ENCODE data around the gene ADAMTS5. TPM values are rescaled to one million over a fixed set of nuclear protein-coding genes. Genes with fewer than 3 reads are reported as not detected.

ADAMTS5 gene
- total and polyA plus RNA-seq, 2 of the 13 experiments (the other 11 are each of a cell fraction or from before 2014, with no cell fraction given), result not detected

DNA sequence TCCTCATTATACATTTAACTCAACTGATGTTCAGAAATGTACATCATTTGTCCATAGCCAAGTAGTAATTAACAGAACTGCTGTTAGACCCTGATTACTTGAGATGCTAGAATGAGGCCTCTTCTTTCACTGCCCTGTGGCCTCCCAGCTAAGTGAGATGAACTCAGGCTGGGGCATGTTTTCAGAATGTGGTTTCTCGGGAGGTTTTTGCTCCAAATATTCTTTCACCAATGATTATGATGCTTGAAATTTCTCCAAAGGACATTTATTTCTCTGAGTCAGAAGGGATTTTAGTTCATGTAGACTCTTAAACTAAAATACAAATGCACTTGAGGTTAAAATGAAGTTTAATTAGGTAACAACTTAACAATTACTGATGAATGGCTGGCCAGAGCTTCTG is 34.6 kb upstream of the ADAMTS5 start:
- POLR2A ChIA-PET, result no interaction called here

More for the DNA sequence above, 34.6 kb upstream of the ADAMTS5 start:
- Histone ChIP-seq H3K36me3 (replicated peaks in 1 of 2; ENCODE audit: control insufficient read depth in 1 of 2, insufficient read depth in 2 of 2, low read length in 2 of 2) (no peaks in the 10 kb centered on the region), H3K27ac (ENCODE audit: extremely low read length, insufficient read depth, low read length) (no peak overlapping the region), H3K4me1 (ENCODE audit: insufficient read depth, low read length) (no peaks in the 10 kb centered on the region), H3K27me3 (ENCODE audit: control insufficient read depth in 1 of 2, insufficient read depth in 2 of 2, low read length in 2 of 2) (no peaks in the 10 kb centered on the region), H2AFZ (ENCODE audit: low read length) (no peak overlapping the region), H3K79me2 (ENCODE audit: insufficient read depth, low read length) (no peaks in the 10 kb centered on the region), H4K20me1 (ENCODE audit: insufficient read depth, low read length) (no peaks in the 10 kb centered on the region), H3K9ac (ENCODE audit: insufficient read depth, low read depth, low read length) (no peak overlapping the region), H3K9me3 (ENCODE audit: low read length) (peaks cover 83% of the 10 kb centered on the region), H3K4me2 (ENCODE audit: low read depth, low read length) (no peak overlapping the region), H3K4me3 (replicated peaks in 1 of 3; ENCODE audit: insufficient read depth in 1 of 3, low read depth in 2 of 3, low read length in 3 of 3) (no peak overlapping the region)
- intact Hi-C loops (cut with micrococcal nuclease; ENCODE audit: unreplicated experiment) (no loop called here), in situ Hi-C loops (cut with HindIII; ENCODE audit: extremely low pct_ligation_motif_present, low pct_unique_long_range_greater_than_20kb) (no loop called here)
- ATAC-seq (no peak), FAIRE-seq (no peak), DNase-seq (ENCODE audit: low spot score) (no peak)
- CTCF ChIA-PET (ENCODE audit: low intra/inter-chr PET ratio, low total read pairs), result no interaction called here
- BruUV-seq (replicated peaks), result no TSS peak
- TF ChIP-seq ZNF652 (CRISPR knock-in tag; IDR thresholded peaks at IDR 0.05; ENCODE audit: borderline replicate concordance, low read depth) (no peak), FOXK2 (IDR thresholded peaks at IDR 0.05) (no peak), ZNF331 (CRISPR knock-in tag; IDR thresholded peaks at IDR 0.05) (no peak), MAFG (CRISPR knock-in tag; IDR thresholded peaks at IDR 0.05) (no peak), ZNF253 (CRISPR knock-in tag; IDR thresholded peaks at IDR 0.05; ENCODE audit: borderline replicate concordance) (no peak), MAFK (conservative IDR thresholded peaks at IDR 0.05 in 1 of 2, IDR thresholded peaks at IDR 0.05 in 1 of 2; ENCODE audit: low read length in 2 of 2) (no peak), YY1 (IDR thresholded peaks at IDR 0.05; ENCODE audit: insufficient read depth, insufficient replicate concordance, low read depth, low read length) (no peak), ZNF446 (CRISPR knock-in tag; IDR thresholded peaks at IDR 0.05) (no peak), HNF4G (IDR thresholded peaks at IDR 0.05; ENCODE audit: borderline replicate concordance, low read depth, low read length) (no peak), HNF4G (CRISPR knock-in tag; IDR thresholded peaks at IDR 0.05; ENCODE audit: borderline replicate concordance, low read depth) (no peak), IRF1 (CRISPR knock-in tag; IDR thresholded peaks at IDR 0.05; ENCODE audit: low read depth) (no peak), DMTF1 (CRISPR knock-in tag; IDR thresholded peaks at IDR 0.05) (no peak), NCOA2 (CRISPR knock-in tag; IDR thresholded peaks at IDR 0.05) (no peak), ZFYVE20 (CRISPR knock-in tag; IDR thresholded peaks at IDR 0.05; ENCODE audit: borderline replicate concordance, low read depth) (no peak), ZFP37 (CRISPR knock-in tag; IDR thresholded peaks at IDR 0.05; ENCODE audit: borderline replicate concordance) (no peak), ETS1 (CRISPR knock-in tag; IDR thresholded peaks at IDR 0.05) (no peak), TCF12 (IDR thresholded peaks at IDR 0.05) (no peak), TCF12 (CRISPR knock-in tag; IDR thresholded peaks at IDR 0.05) (no peak), ZC3H4 (CRISPR knock-in tag; IDR thresholded peaks at IDR 0.05; ENCODE audit: borderline replicate concordance) (no peak), ZFP82 (CRISPR knock-in tag; IDR thresholded peaks at IDR 0.05; ENCODE audit: borderline replicate concordance) (no peak), FOXA3 (CRISPR knock-in tag; IDR thresholded peaks at IDR 0.05) (no peak)
- WGBS (ENCODE audit: low lambda C conversion rate), result 0% methylated on average over 1 of the region's 1 CpG

All from HepG2 (cell line).